Stimulated activated CD8-positive, alpha-beta memory T cell treated with anti-CD3 and anti-CD28 coated beads, Interleukin-7, amount 100 ng/mL, for 48 hours (primary cell): ENCODE results near the gene EPM2AIP1.
"Not testable (repeated sequence)": the region's sequence is repeated elsewhere in the genome, so short reads cannot be mapped to it uniquely, and the experiment has no call there.

Source experiments
- DNase-seq, 2 donors: peaks; one replicate each; pipeline ENCODE4 v3.0.0-alpha.2; 2020; ENCODE audit warnings: low read depth in 1 of 2; ENCODE audit errors: extremely low read depth in 1 of 2

EPM2AIP1 gene

DNA sequence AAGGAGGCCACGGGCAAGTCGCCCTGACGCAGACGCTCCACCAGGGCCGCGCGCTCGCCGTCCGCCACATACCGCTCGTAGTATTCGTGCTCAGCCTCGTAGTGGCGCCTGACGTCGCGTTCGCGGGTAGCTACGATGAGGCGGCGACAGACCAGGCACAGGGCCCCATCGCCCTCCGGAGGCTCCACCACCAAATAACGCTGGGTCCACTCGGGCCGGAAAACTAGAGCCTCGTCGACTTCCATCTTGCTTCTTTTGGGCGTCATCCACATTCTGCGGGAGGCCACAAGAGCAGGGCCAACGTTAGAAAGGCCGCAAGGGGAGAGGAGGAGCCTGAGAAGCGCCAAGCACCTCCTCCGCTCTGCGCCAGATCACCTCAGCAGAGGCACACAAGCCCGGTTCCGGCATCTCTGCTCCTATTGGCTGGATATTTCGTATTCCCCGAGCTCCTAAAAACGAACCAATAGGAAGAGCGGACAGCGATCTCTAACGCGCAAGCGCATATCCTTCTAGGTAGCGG lies at the start of gene EPM2AIP1:
TSS of gene EPM2AIP1 (minus strand) at position 326 of the 520 bp plus-strand sequence. CDS start at position 272, 54 bp downstream.
- peak; percentile 92 to 99 for DNase-seq

DNA sequence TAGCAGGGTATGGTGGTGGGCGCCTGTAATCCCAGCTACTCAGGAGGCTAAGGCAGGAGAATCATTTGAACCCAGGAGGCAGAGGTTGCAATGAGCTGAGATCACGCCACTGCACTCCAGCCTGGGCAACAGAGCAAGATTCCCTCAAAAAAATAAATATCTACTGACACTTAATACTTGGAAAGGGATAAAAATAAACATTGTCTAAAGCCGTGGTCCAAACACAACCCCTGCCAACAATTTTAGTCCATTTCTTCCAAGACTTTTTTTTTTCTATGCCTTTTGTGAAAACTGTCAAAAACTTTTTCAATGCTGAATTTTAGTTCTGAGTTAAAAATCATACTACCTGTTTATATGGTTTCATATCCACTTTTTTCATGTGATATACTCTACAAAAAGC lies 49.8 kb upstream of the EPM2AIP1 start:
- DNase-seq, result not testable (repeated sequence)

DNA sequence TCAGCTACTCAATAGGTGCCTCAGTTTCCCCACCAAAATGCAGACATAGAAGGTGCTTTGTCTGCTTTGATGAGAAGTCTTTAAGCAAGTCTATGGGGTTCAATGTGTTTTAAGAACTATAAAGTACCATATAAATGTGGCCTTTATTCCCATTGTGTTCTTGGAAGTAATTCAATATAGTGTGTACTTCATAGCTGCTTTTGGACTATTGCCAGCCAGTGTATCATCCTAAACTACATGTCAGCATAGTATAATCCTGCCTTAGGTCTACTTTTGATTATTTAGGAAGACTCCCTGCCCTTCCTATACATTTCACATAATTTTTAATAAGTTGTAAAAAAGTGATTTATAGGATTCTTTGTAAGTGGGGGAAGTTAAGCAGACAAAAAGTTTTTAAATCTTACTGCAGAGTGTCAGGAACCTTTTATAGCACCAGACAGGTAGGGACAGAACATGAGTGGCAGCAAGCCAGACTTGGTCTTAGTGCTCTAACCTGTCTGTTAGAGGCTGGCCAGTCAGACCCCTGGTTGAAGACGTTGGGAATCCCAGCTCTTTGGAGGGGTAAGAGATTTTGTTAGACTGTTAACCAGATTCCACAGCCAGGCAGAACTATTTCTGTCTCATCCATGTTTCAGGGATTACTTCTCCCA lies 48.7 kb upstream of the EPM2AIP1 start:
- DNase-seq, result no peak

DNA sequence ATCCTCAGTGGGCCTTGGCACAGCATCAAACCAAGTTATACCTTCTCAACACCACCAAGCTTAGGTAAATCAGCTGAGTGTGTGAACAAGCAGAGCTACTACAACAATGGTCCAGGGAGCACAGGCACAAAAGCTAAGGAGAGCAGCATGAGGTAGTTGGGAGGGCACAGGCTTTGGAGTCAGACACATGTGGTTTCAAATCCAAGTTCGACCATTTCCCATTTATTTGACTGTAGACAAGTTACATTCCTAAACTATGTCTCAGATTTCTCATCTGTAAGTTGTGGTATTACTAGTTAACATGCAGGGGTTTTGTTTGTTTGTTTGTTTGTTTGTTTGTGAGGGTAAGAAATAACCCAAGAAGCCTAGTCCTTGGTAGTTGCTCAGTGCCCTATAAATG lies 47.3 kb upstream of the EPM2AIP1 start:
- DNase-seq, result no peak

DNA sequence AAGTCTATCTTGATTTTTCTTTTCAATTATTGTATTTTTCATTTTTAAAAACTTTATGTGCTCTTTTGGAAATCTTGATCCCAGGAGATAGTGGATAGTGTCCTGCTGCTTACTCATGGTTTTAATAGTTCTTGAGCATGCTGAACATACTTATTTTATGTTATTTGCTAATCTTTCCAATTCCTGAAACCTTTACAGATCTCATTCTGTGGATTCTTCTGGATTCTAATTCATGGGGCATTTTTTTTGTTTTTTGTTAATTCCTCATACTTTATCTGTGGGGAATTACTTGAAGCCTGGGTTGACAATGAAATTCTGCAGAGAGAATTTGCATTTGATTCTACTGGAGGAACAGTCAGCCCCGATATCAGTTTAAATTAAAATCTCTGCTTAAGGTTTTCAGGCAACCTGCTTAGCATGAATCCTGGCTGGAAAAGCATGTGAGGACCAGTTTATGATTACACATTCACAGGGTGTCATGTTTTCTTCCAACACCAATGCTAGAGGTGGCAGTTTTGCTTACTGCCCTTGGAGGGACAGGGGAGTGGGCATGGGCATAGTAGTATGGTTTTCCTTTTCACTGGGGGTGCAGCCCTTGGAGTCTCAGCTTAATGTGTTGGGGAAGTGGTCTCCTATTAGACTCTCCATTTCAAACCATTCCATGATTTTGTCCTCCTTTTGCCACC lies 46.4 kb upstream of the EPM2AIP1 start:
- no peak for DNase-seq

DNA sequence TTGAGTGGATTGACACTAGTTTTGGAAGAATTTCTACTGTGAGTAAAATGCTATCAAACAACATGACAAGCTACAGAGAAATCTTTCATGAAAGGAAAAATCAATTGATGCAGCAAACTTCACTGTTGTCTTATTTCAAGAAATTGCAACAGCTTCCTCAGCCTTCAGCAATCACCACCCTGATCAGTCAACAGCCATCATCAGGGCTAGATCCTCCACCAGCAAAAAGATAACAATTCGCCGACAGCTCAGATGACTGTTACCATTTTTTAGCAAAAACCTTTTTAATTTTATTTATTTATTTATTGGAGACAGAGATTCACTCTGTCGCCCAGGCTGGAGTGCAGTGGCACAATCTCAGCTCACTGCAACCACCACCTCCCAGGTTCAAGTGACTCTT lies 44.4 kb upstream of the EPM2AIP1 start:
- no peak for DNase-seq

DNA sequence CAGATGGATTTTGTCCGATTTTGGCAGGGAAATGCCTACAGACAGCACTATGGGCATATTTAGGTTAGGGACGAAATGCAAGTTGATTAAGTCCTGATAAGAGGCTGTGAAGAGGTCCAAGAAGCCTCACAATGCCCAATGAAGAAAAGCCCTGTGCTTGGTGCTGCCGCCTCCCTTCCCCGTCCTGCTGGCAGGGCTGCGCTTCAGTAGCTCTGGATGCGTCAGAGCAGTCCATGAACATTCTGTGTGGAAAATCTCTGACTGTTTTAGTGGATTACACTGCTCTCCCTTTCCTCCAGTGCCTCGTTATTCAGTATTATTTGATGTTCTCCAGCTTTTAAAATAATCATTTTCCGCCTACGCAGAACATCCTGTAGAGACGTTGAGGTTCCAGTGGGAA lies 40.0 kb upstream of the EPM2AIP1 start:
- no peak for DNase-seq

DNA sequence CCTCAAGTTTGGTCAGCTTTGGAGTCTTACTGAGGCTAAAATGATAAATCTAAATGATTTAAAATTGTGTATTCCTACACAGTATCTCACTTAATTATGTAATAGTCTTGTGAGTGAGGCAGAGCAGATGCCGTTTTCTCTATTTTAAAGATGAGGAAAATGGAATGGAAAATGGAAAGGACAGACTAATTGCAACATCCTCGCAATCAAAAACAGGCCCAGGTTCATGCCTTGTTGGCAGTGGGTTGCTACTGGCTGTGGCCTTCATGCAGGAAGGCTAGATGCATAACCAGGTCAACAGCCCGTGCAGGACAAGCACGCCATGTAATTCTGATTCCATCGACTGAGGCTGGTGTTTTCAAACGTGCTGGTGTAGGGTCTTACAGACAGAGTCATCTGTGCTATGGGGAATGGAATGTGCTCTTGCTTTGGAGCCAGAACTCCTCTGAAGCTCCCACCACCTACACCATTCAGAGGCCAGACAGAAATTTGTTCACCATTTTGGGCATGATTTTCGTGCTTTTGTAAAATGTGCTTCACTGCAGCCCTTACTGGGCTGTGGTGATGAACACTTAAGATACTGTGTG lies 38.3 kb upstream of the EPM2AIP1 start:
- no peak for DNase-seq

DNA sequence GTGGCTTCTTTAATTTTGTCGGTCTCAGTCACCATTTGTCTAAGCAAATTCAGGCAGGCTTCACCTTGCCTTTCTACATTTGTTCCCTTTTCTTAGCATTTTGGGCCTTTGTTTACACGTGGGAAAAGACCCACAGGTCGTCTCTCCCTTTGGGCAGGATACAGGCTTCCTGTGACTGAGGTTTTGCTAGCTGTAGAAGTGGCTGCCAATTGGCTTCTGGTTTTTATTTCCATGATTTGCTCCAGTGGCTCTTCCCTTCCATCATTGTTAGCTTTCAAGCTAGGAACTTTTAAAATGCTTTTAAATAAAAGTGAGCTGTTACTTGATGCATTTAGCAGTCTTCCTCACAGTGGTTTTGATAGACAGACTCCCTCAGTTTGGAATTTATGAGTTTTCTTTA lies 37.7 kb upstream of the EPM2AIP1 start:
- DNase-seq, result no peak

DNA sequence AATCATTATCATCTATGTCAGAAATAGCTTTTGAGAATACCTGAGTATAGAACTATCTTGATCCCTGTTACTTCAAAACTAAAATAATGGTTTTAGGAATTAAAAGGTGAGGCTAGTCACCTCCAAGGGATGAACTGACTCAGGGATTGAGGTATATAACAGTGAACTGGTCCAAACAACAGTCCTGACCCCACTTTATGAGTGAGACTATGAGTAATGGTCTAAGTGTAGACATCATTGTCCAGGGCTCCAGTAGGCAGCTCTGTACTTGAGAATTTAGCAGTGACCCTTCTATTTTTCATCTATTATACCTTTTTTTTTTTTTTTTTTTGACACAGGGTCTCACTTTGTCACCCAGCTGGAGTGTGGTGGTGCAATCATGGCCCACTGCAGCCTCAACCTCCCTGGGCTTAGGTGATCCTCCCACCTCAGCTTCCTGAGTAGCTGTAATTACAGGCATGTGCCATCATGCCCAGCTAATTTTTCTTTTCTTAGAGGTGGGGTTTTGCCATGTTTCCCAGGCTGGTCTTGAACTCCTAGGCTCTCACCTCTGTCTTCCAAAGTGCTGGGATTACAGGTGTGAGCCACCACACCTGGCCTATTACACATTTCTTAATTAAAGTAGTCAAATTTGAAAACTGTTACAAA lies 36.7 kb upstream of the EPM2AIP1 start:
- no peak for DNase-seq

DNA sequence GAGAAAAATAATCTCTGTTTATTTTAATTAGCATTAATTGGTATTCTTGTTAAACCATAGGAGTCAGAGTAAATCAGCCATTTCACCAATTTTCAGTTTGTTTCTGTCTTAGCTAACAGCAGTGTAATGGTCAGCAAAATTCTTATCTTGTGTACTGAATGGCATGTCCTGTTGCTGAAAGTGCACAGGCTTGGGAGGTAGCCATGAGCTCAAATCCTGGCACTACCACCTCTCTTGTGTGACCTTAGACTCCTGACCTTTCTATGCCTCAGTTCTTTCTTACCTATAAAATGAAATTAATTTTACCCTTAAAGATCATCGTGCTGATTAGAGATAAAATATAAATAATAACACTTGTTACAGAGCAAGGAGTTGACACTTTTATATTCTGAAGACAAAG lies 36.2 kb upstream of the EPM2AIP1 start:
- no peak for DNase-seq

DNA sequence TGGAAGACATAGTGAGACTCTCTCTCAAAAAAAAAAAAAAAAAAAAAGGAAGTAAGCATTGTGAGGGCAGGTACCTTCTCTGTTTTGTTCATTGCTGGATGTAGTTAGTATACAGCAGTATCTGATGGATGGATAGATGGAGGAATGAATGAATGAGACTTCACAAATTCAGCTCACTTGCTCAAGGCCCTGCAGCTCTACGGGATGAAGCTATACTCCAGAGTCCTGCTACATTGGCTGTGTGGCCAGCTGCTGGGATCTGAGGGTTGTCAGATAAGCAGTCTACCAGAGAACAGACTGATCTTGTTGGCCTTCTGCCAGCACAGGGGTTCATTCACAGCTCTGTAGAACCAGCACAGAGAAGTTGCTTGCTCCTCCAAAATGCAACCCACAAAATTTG lies 35.4 kb upstream of the EPM2AIP1 start:
- no peak for DNase-seq

DNA sequence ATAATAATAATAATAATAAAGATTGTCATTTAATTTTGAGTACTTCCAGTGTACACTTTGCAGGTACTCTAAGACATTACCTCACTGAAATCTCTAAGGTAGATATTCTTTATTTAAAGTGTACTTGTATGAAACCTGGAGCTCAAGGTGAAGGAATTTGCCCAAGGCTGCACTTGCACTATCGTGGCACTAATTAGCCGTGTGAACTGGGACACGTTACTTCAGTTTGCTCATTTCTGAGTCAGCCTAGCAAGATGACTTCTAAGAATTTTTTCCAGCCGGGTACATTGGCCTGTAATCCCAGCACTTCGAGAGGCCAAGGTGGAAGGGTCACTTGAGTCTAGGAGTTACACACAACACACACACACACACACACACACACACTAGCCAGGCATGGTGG lies 33.9 kb upstream of the EPM2AIP1 start:
- DNase-seq, result no peak

DNA sequence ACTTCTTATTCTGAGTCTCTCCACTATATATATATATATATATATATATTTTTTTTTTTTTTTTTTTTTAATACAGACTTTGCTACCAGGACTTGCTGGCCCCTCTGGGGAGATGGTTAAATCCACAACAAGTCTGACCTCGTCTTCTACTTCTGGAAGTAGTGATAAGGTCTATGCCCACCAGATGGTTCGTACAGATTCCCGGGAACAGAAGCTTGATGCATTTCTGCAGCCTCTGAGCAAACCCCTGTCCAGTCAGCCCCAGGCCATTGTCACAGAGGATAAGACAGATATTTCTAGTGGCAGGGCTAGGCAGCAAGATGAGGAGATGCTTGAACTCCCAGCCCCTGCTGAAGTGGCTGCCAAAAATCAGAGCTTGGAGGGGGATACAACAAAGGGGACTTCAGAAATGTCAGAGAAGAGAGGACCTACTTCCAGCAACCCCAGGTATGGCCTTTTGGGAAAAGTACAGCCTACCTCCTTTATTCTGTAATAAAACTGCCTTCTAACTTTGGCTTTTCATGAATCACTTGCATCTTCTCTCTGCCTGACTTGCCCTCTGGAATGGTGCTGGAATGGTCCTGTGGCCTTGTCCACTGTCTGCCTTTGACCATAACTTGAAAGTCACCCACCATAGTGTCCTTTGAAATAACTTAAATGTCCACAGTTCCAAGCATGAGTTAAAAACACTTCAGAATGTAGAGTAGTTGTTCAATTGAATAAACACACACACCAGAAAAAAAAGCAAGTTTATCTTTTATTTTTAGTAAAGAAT lies 32.8 kb upstream of the EPM2AIP1 start:
- no peak for DNase-seq

DNA sequence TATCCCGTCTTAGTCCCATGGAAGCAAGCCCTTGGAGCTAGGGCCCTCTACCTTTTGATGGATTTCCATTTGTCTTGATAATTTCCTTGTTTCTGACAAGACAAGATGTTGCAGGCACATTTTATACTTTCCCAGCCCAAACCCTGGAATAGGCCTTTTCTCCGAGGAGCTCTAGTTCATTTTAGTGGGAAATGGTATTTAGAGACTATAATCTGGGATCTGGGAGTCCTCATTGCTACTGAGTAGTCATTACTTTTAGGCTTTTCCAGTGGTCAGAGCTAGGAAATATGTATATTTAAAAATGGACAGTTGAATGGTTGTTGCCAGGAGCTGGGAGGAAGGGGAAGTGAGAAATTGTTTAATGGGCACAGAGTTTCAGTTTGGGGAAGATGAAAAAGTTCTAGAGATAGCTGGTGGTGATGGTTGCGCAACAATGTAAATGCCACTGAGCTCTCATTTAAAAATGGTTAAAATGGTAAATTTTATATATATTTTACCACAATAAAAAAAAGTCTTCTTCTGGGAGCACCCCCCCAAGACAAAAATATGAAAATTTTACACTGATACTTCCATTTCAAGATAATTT lies 32.0 kb upstream of the EPM2AIP1 start:
- no peak for DNase-seq

DNA sequence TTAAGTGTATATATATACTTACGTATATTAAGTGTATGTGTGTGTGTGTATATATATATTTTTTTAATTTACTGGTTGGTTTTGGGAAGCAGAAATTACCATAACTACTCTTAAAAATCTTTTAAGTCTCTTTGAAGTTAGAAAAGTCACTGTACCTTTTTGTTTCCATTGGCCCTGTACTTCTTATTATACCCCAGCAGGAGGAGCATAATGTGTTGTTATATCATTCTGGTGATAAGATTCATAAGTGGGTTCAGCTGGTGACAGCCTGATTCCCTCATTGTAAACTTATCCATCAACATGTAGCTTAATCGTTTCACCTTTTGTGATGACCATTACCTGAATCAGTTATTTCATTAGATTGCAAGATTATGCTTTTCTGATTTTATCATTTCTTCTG lies 31.2 kb upstream of the EPM2AIP1 start:
- DNase-seq, result no peak

DNA sequence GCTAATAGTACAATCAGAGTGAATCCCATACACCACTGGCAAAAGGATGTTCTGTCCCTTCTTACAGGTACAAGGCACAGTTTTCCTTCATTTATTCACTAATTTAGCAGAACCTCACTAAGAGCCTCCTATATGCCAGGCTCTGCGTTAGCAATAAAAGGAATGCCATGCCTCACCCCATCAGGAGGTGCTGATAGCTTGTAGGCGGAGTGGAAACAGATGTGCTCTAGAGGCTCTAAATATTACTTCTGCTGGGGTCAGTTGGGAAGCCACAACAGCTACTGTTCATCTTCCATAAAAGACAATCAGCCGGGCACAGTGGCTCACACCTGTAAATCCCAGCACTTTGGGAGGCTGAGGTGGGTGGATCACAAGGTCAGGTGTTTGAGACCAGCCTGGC lies 24.8 kb upstream of the EPM2AIP1 start:
- no peak for DNase-seq

DNA sequence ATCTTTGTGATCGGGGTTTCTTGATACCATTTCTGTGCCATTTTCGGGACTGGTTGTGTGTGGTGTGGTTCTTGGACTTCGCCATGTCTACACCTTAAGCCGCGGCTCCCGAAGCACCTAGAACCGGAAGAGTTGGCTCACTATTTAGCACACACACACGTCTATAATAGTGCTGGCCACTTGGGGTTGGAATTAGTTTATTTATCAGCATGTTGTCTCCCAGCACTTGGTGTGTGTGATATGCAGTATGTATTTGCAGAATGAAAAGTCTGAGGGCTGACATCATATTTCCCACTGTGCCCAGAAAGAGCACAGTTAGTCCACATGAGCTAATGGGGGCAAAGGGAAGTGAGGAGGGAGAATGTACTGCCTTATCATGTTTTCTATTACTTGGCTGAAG lies 24.0 kb upstream of the EPM2AIP1 start:
- DNase-seq, result no peak

DNA sequence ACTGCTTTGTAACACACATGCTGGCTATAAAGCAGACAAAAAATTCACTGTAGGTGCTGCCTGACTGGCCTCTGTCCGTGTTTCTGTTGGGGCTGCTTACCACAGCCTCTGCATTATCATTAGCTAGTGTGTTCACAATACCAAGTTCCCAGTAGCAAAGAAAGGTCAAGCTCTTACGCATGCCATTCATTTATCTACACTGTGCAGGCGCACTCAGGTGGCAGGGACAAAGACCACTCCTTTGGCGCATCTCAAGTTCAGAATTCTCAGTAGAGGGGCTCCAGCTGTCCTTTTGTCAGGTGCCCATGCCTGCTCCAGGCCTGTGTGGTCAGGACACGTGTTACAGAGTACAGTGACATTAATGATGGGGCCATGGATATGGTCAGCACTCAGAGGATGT lies 22.7 kb upstream of the EPM2AIP1 start:
- DNase-seq, result no peak

DNA sequence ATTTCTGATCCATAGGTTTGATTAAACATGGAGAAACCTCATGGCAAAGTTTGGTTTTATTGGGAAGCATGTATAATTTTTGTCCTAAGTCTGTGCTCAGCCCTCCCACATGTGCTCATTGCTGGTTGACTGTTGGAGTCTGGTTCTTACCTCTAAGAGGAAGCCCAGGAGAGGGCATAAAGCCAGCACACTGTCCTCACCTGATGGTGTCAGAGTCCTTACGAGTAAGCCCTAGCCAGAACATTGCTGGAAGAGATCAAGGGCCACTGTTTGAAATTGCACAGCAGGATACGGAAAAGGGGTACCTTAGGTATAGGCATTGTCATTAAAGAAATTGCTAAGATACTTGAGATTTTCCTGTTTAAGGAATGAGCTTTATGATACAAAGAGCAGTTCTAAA lies 21.7 kb upstream of the EPM2AIP1 start:
- no peak for DNase-seq
